ENCODE data around the gene TMX1. TPM values are rescaled to one million over a fixed set of nuclear protein-coding genes. Genes with fewer than 3 reads are reported as not detected.
"Not testable (repeated sequence)": the region's sequence is repeated elsewhere in the genome, so short reads cannot be mapped to it uniquely, and the experiment has no call there.

Gene TMX1
- polyA plus RNA-seq: 37.9 TPM

DNA sequence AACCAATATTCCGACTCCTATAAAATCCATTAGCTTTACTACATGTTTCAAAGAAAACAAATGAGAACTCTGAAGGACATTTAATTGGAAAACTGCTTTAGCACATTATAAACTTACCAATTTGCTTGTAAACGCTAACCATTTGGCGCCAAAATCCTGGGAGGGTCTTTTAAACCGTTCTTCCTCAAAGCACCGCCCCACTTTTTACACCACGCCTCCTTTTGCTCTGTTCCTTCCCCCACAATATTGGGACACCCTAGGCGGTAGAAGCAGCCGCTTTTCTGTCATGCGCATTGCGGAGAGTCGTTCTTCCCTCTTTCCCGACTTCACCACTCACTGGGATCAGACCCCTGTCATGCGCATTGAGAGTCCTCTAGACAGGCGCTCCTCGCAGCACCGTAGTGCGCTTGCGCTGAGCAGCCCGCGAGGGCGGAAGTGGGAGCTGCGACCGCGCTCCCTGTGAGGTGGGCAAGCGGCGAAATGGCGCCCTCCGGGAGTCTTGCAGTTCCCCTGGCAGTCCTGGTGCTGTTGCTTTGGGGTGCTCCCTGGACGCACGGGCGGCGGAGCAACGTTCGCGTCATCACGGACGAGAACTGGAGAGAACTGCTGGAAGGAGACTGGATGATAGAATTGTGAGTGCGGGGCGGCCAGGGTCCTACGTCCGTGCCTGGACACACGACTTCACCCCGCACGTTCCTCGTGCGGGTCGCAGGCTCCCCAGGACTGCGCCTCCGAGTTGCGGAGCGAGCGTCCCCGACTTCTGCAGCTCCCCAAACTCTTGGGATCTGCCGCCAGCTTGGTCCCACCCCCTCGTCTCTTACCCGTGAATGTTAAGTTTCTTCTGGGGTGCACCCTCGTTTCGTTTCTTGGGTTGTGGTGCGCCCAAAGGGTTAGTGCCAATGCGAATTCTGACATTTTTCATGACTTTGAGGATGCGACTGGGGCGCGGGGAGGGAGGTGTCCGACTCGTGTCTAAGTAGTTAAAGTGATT lies at the start of gene TMX1:
TMX1 (plus strand) TSS at position 435 of the 991 bp plus-strand sequence; CDS start at position 481, 46 bp downstream.
- Mint-ChIP-seq H3K36me3 (no peaks in the 10 kb centered on the region), H3K27me3 (no peaks in the 10 kb centered on the region), H3K4me3 (no peak within 1 kb of the TSS), H3K27ac (no peak within 1 kb of the TSS), H3K4me1 (peaks cover 15 to 31% (median 21%) of the 10 kb centered on the region in 3 donors), H3K9me3 (no peaks in the 10 kb centered on the region)

- peaks cover 12 to 20% (median 15%) of the 10 kb centered on the region in 3 donors for H3K4me1 Mint-ChIP-seq
- H3K27ac Mint-ChIP-seq: no peak overlapping the region
- H3K4me3 Mint-ChIP-seq: no peak overlapping the region
- H3K27me3 Mint-ChIP-seq: peaks cover 4% of the 10 kb centered on the region
- H3K9me3 Mint-ChIP-seq: peaks cover 0 to 3% (median 2%) of the 10 kb centered on the region in 3 donors
- H3K36me3 Mint-ChIP-seq: no peaks in the 10 kb centered on the region
Measured at GRCh38 chr14:51201890-51202289, 38.2 kb upstream of the TMX1 start.

DNA sequence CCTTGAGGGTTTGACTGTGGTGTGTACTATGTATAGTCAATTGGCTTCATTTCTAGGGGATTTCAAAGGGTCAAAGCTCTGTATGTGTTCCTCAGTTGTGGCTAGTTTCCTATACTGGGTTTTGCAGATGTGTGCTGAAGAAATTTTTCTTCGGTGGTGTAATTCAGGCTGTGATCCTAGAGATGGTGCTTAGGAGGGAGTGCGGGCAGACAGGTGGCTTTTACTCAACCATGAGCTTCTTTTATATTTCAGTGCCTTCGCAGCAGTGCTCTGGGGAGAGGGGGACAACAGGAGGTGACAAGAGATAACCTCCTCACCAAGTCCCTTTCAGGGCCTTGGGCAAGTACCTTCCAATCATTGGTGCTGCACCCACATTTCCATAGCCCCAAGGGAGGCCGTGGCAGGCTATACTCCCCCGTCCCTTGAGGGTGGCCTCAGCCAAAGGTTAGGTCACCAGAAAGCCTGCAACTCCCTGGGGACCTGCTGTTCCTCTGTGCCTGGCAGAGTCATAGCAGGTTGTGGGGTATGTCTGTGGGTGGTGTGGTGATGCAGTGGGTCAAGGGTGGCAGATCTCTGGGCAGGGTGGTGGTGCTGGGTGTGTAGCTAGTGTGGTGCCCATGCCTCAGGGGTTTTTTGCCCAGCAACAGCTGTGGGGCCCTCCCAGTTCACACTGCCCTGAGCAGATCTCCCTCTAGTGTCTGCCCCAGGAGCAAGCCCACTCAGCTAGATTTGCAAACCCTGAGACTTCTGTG lies 37.0 kb upstream of the TMX1 start:
- Mint-ChIP-seq H3K27ac (peak overlapping the region in 1 of 3 donors; percentile 18), H3K27me3 (peaks cover 6% of the 10 kb centered on the region), H3K4me3 (peak overlapping the region in 2 of 4 donors; percentile 34 to 76), H3K9me3 (peaks cover 0 to 3% (median 2%) of the 10 kb centered on the region in 3 donors), H3K4me1 (peaks cover 12 to 20% (median 15%) of the 10 kb centered on the region in 3 donors), H3K36me3 (no peaks in the 10 kb centered on the region)

DNA sequence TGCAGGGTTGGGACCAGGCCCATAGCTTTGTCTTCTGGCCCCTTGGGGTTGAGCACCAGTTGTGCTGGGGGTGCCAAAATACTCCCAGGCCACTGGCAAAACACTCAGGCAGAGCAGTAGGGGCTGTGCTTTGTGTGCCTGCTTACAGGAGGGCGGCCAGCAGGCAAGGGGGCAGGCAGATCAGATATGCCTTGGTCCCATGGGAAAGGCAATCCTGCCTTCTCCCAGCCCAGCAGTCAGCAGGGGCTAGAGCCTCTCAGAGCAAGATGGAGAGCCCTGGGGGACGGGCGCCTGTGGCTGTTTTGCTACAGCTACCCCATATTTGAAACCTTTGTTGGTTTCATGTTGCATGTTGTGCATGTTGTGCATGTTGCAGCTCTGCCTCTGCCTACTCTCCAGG lies 36.2 kb upstream of the TMX1 start:
- peaks cover 6% of the 10 kb centered on the region for H3K27me3 Mint-ChIP-seq
- peaks cover 12 to 20% (median 15%) of the 10 kb centered on the region in 3 donors for H3K4me1 Mint-ChIP-seq
- H3K27ac Mint-ChIP-seq: no peak overlapping the region
- H3K36me3 Mint-ChIP-seq: no peaks in the 10 kb centered on the region
- H3K4me3 Mint-ChIP-seq: no peak overlapping the region
- peaks cover 0 to 3% (median 2%) of the 10 kb centered on the region in 3 donors for H3K9me3 Mint-ChIP-seq

DNA sequence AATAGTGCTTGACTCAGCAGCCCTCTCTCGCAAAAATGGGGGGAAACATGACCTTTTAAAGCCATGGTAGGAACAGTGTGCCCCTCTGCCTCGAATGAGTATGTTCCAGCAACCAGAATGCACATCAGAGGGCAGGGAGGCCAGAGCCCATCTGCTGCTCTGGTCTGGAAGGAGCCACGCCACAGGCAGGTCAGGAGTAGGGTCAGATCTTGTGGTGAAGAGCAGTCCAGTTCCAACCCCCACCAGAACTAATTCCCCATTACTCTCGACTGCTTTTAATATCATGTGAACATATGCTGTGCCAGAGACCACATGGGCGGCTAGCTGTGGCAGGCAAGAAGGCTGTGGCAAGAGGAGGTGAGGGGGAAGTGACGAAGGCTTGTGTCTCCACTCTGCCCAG lies 34.6 kb upstream of the TMX1 start:
- Mint-ChIP-seq H3K36me3 (no peaks in the 10 kb centered on the region), H3K9me3 (peaks cover 0 to 3% (median 2%) of the 10 kb centered on the region in 3 donors), H3K4me3 (no peak overlapping the region), H3K4me1 (peaks cover 12 to 20% (median 15%) of the 10 kb centered on the region in 3 donors), H3K27me3 (peaks cover 8% of the 10 kb centered on the region), H3K27ac (no peak overlapping the region)

DNA sequence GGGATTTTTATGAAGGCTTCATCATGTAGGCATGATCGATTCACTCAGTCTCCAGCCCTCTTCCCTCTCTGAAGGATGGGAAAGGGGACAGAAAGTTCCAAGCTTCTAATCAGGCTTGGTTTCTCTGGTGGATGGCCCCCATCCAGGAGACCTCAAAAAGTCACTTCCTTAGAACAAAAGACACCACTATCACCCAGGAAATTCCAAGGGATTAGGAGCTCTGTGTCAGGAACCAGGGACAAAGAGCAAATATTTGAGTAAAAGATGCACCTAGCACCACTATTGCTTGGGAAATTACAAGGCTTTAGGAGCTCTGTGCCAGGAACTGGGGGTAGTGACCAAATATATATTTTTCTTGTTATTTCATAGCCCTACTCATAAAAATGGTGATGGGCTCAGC lies 33.6 kb upstream of the TMX1 start:
- no peak overlapping the region for H3K27ac Mint-ChIP-seq
- peaks cover 2% of the 10 kb centered on the region for H3K36me3 Mint-ChIP-seq
- peaks cover 15 to 20% (median 15%) of the 10 kb centered on the region in 3 donors for H3K4me1 Mint-ChIP-seq
- peaks cover 8% of the 10 kb centered on the region for H3K27me3 Mint-ChIP-seq
- H3K4me3 Mint-ChIP-seq: no peak overlapping the region
- no peaks in the 10 kb centered on the region for H3K9me3 Mint-ChIP-seq

GRCh38 chr14:51207621-51208020 lies 32.4 kb upstream of the TMX1 start:
- Mint-ChIP-seq H3K27me3 (peaks cover 4% of the 10 kb centered on the region), H3K4me3 (no peak overlapping the region), H3K36me3 (peaks cover 2% of the 10 kb centered on the region), H3K27ac (peak overlapping the region in 1 of 3 donors; percentile 27), H3K4me1 (peaks cover 6 to 12% (median 6%) of the 10 kb centered on the region in 3 donors), H3K9me3 (no peaks in the 10 kb centered on the region)

- Mint-ChIP-seq H3K27me3 (peaks cover 4% of the 10 kb centered on the region), H3K4me3 (no peak overlapping the region), H3K4me1 (peaks cover 0 to 3% (median 0%) of the 10 kb centered on the region in 3 donors), H3K27ac (no peak overlapping the region), H3K36me3 (peaks cover 2% of the 10 kb centered on the region), H3K9me3 (no peaks in the 10 kb centered on the region)
Measured at GRCh38 chr14:51208982-51209381, 31.1 kb upstream of the TMX1 start.

DNA sequence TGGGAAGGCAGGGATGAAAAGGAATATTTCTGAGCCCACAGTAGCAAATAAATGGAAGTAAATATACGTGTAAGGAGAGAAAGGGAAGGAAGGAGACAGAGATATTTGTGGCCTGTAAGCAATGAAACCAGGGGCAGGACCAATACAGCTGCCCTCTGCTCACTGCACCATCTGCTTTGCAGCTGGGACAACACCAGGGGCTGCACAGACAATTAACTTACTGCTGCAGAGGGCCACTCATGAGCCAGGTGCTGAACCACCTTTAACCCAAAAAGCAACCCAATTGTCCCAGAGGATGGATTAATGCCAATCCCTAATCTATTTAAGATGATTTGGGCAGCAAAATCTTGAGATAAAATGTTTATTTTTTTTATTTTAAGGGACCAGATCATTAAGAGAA lies 30.6 kb upstream of the TMX1 start:
- Mint-ChIP-seq H3K27ac (no peak overlapping the region), H3K4me3 (no peak overlapping the region), H3K36me3 (peaks cover 2% of the 10 kb centered on the region), H3K27me3 (peaks cover 4% of the 10 kb centered on the region), H3K4me1 (peaks cover 0 to 3% (median 0%) of the 10 kb centered on the region in 3 donors), H3K9me3 (peaks cover 0 to 2% (median 0%) of the 10 kb centered on the region in 3 donors)

- Mint-ChIP-seq H3K4me1 (peaks cover 0 to 3% (median 0%) of the 10 kb centered on the region in 3 donors), H3K9me3 (peaks cover 0 to 2% (median 0%) of the 10 kb centered on the region in 3 donors), H3K27me3 (peaks cover 4% of the 10 kb centered on the region), H3K27ac (no peak overlapping the region), H3K36me3 (peaks cover 2% of the 10 kb centered on the region), H3K4me3 (no peak overlapping the region)
Measured at GRCh38 chr14:51210594-51210993, 29.5 kb upstream of the TMX1 start.

- Mint-ChIP-seq H3K9me3 (peaks cover 0 to 2% (median 0%) of the 10 kb centered on the region in 3 donors), H3K4me3 (no peak overlapping the region), H3K36me3 (peaks cover 2% of the 10 kb centered on the region), H3K4me1 (peaks cover 0 to 3% (median 0%) of the 10 kb centered on the region in 3 donors), H3K27me3 (peaks cover 4% of the 10 kb centered on the region), H3K27ac (no peak overlapping the region)
Measured at GRCh38 chr14:51211149-51211548, 28.9 kb upstream of the TMX1 start.

GRCh38 chr14:51216602-51217001 lies 23.4 kb upstream of the TMX1 start:
- H3K36me3 Mint-ChIP-seq: no peaks in the 10 kb centered on the region
- H3K27me3 Mint-ChIP-seq: peaks cover 2% of the 10 kb centered on the region
- no peaks in the 10 kb centered on the region for H3K4me1 Mint-ChIP-seq
- peaks cover 0 to 2% (median 0%) of the 10 kb centered on the region in 3 donors for H3K9me3 Mint-ChIP-seq
- H3K4me3 Mint-ChIP-seq: no peak overlapping the region
- H3K27ac Mint-ChIP-seq: no peak overlapping the region

GRCh38 chr14:51219473-51220448 lies 20.3 kb upstream of the TMX1 start:
- no peak overlapping the region for H3K27ac Mint-ChIP-seq
- H3K9me3 Mint-ChIP-seq: peaks cover 0 to 4% (median 0%) of the 10 kb centered on the region in 3 donors
- H3K4me1 Mint-ChIP-seq: no peaks in the 10 kb centered on the region
- H3K27me3 Mint-ChIP-seq: peaks cover 2% of the 10 kb centered on the region
- no peak overlapping the region for H3K4me3 Mint-ChIP-seq
- no peaks in the 10 kb centered on the region for H3K36me3 Mint-ChIP-seq

DNA sequence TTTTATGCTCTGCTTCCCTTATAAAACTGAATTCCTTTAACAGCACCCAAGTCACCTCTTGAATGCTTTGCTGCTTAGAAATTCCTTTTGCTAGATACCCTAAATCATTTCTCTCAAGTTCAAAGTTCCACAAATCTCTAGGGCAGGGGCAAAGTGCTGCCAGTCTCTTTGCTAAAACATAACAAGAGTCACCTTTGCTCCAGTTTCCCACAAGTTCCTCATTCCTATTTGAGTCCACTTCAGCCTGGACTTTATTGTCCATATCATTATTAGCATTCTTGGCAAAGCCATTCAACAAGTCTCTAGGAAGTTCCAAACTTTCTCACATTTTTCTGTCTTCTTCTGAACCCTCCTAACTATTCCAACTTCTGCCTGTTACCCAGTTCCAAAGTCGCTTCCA lies 16.6 kb upstream of the TMX1 start:
- not testable (repeated sequence) for H3K36me3 Mint-ChIP-seq, H3K4me3 Mint-ChIP-seq, H3K27ac Mint-ChIP-seq, H3K4me1 Mint-ChIP-seq, H3K27me3 Mint-ChIP-seq, H3K9me3 Mint-ChIP-seq

All from IgD-negative memory B cell (primary cell).